Retinal pigment epithelial cell (primary cell): Measurements from ENCODE around the gene FUT8.

ENCODE experiments used
- DNase-seq: peaks from one replicate; pipeline ENCODE4 v3.0.0-alpha.2; 2010; ENCODE audit warnings: low read depth
- H3K4me3 ChIP-seq: 2 replicates; pipeline ENCODE4 v1.5.1; 2011; ENCODE audit warnings: mild to moderate bottlenecking, low read length, control low read depth, moderate library complexity
- CTCF ChIP-seq: conservative IDR thresholded peaks from 2 replicates; pipeline ENCODE4 v1.5.1; 2011; ENCODE audit warnings: low read depth, low read length, control low read depth, inconsistent platforms

FUT8 gene

DNA sequence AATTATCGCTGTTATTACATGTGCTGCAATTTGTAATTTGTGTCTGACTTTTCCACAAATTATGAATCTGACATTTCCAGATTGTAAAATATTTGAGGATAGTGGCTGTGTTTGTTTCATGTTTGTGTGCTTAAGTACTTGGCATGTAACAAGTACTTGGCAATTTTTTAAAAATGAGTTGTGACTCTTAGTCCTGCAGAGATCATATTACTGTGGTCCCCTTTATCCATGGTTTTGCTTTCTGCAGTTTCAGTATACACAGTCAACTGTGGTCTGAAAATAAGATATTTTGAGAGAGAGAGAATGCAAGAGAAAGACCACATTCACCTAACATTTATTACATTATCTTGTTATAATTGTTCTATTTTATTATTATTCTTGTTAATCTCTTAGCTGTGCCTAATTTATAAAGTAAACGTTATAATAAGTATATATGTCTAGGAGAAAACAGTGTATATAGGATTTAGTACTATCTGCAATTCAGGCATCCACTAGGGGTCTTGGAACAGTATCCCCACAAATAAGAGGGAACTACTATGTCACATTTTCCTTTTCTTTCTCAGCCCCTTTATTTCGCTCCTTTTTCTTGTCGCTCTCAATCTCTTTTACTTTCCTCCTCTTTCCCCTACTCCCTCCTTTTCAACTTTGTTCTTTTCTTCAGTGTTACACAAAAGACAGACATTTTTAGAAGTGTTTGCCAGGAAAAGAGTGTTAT lies 176.1 kb downstream of the FUT8 start:
- no peak for TF ChIP-seq CTCF
- no peak overlapping the region for H3K4me3 ChIP-seq
- no peak for DNase-seq

DNA sequence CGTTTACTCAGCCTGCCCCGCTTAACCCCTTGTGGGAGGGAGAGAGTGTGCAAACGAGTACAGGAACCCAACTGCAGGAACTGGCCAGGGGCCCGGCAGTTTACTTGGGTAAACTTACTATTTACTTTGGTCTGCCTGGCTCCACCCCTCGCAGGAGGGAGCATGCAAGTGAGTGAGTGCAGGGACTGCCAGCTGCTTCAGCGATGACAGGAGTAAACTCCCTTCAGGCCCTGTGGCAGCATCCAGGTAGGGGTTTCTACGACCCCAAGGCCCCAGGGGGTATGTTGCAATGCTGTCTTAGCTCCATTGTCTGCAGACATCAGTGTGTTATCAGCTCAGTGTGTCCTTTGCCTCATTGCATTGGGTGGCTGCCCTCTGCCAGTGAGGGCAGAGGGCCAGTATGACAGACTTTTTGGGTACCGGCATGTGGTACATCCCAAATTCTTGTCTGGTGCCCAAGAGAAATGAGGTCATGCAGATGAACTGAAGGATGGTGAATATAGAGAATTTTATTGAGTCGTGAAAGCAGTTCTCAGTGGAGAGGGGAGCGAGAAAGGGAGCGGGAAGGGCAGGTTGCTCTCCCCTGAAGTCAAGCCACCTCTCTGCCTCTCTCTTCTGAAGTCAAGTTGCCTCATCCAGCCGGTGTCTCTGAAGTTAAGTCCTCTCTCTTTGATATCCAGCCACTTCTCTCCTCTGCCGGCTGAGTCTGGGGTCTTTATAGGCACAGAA lies 181.8 kb downstream of the FUT8 start:
- no peak overlapping the region for H3K4me3 ChIP-seq
- TF ChIP-seq CTCF = no peak
- no peak for DNase-seq

- no peak for DNase-seq
- H3K4me3 ChIP-seq = no peak overlapping the region
- no peak for TF ChIP-seq CTCF
Measured at GRCh38 chr14:65594882-65595237, 182.3 kb downstream of the FUT8 start.

DNA sequence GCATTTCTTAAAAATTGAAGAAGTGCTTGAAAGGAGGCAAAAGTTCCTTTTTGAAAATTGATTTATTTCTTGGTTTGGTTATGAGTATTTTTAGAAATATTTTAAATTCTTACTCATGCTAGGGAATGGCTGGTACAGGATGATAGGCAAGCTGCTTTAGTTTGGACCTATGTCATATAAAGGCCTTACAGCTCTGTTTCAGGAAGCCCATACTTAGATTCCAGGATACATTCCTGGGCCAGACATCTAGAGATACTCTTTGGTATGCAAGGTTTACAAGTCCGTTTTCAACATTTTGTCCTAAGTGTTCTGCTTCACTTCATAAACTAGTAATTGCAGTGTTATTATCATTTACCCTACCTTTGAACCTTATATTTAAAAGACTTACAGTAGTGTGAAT lies 186.8 kb downstream of the FUT8 start:
- TF ChIP-seq CTCF = no peak

DNA sequence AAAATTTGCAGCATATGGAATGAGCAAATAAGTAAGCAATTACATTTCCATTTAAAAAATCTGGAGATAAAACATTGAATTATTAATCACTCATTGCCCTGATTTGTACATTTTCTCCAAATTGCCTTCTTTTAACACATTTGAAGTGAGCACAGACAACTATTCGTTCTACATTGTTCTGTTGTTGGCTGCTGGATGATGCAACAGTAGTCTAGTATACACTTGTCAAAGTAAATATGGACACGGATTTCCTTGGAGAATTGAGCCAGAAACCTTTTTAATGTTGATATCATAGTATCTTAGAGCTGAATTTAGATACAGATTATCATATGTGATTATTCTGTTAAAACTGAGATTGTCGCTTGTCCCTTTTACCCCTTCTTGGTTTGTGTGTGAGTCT lies 188.2 kb downstream of the FUT8 start:
- DNase-seq = no peak
- TF ChIP-seq CTCF = no peak
- no peak overlapping the region for H3K4me3 ChIP-seq

More for the DNA sequence above, 186.8 kb downstream of the FUT8 start:
- peak; percentile 42 for DNase-seq
- H3K4me3 ChIP-seq = no peak overlapping the region

- TF ChIP-seq CTCF = no peak
- H3K4me3 ChIP-seq = no peak overlapping the region
- DNase-seq = no peak
Measured at GRCh38 chr14:65604535-65604934, 192.0 kb downstream of the FUT8 start.

GRCh38 chr14:65604936-65605335 lies 192.4 kb downstream of the FUT8 start:
- no peak for DNase-seq
- TF ChIP-seq CTCF = no peak

More at GRCh38 chr14:65604936-65605335, 192.4 kb downstream of the FUT8 start:
- no peak overlapping the region for H3K4me3 ChIP-seq
